GM19468 (cell line): Measurements from ENCODE around the gene STPG1.

Source experiments
- ATAC-seq: cut with Tn5 transposase; IDR thresholded peaks from one replicate; pipeline ENCODE4 v1.9.1; 2021; ENCODE audit warnings: mild to moderate bottlenecking, moderate library complexity, moderate number of reproducible peaks; ENCODE audit not compliant: unreplicated experiment; ENCODE audit errors: extremely low read depth

Gene STPG1

GRCh38 chr1:24435782-24436365 lies 22.3 kb upstream of the STPG1 start:
- no peak for ATAC-seq

GRCh38 chr1:24427545-24427862 lies 13.9 kb upstream of the STPG1 start:
- ATAC-seq: no peak

GRCh38 chr1:24426744-24427544 lies 13.4 kb upstream of the STPG1 start:
- ATAC-seq: no peak

- ATAC-seq: no peak
Measured at GRCh38 chr1:24425922-24426321, 12.3 kb upstream of the STPG1 start.

- no peak for ATAC-seq
Measured at GRCh38 chr1:24425441-24425840, 11.9 kb upstream of the STPG1 start.

- no peak for ATAC-seq
Measured at GRCh38 chr1:24424990-24425389, 11.4 kb upstream of the STPG1 start.

GRCh38 chr1:24424207-24424606 lies 10.6 kb upstream of the STPG1 start:
- no peak for ATAC-seq

GRCh38 chr1:24421502-24421901 lies 7.9 kb upstream of the STPG1 start:
- ATAC-seq: no peak

GRCh38 chr1:24420547-24420946 lies 7.0 kb upstream of the STPG1 start:
- no peak for ATAC-seq

- no peak for ATAC-seq
Measured at GRCh38 chr1:24418898-24419628, 5.5 kb upstream of the STPG1 start.

- no peak for ATAC-seq
Measured at GRCh38 chr1:24417681-24418080, 4.1 kb upstream of the STPG1 start.

- ATAC-seq: no peak
Measured at GRCh38 chr1:24416666-24417391, 3.2 kb upstream of the STPG1 start.

- ATAC-seq: no peak
Measured at GRCh38 chr1:24415910-24416665, 2.5 kb upstream of the STPG1 start.

GRCh38 chr1:24415334-24415909 lies 1.8 kb upstream of the STPG1 start, which contains the start of gene NIPAL3:
TSS of gene NIPAL3 (plus strand) at chr1:24415802. CDS start at chr1:24419548, 3,746 bp downstream.
- peak; percentile 86 for ATAC-seq

GRCh38 chr1:24414775-24415333 lies 1.3 kb upstream of the STPG1 start:
- no peak for ATAC-seq

- no peak for ATAC-seq
Measured at GRCh38 chr1:24412408-24412807, 1.2 kb downstream of the STPG1 start.

GRCh38 chr1:24411963-24412362 lies 1.6 kb downstream of the STPG1 start:
- ATAC-seq: no peak

GRCh38 chr1:24410750-24411149 lies 2.8 kb downstream of the STPG1 start:
- ATAC-seq: no peak

GRCh38 chr1:24409535-24409934 lies 4.0 kb downstream of the STPG1 start:
- no peak for ATAC-seq
